Body of pancreas (tissue), 4 donors: ENCODE measurements around the gene CMTM4.

Source experiments
- CTCF ChIP-seq, 7 experiments: fragments of 450-650 bp in 4 of 7; fragments of 200-600 bp in 3 of 7; sonication (generic) in 3 of 7; IDR thresholded peaks; one replicate each; pipeline ENCODE4 v1.5.1; 2016 to 2019; ENCODE audit warnings: antibody characterized with exemption in 7 of 7
- POLR2A ChIP-seq, 3 donors: fragments of 450-650 bp; IDR thresholded peaks; one replicate each; pipeline ENCODE4 v1.6.1; 2016; ENCODE audit warnings: antibody characterized with exemption in 3 of 3, mild to moderate bottlenecking in 2 of 3

GRCh38 chr16:66711581-66711980 is 15.0 kb upstream of the CMTM4 start:
- TF ChIP-seq CTCF (IDR thresholded peaks at IDR 0.05) = no peak
- no peak for TF ChIP-seq POLR2A (IDR thresholded peaks at IDR 0.05)
